IMR-90 (cell line): ENCODE data around the gene RAB37. TPM values are rescaled to one million over a fixed set of nuclear protein-coding genes. Genes with fewer than 3 reads are reported as not detected.

ENCODE experiments used
- ATAC-seq: fragments of 200-7000 bp; cut with Tn5 transposase; 2 replicates; pipeline ENCODE4 v1.9.1; 2020; ENCODE audit warnings: low read depth, mild to moderate bottlenecking, moderate library complexity
- BruUV-seq: library from RNA; stranded (reverse); fragments of 400-500 nt; replicated peaks from 2 replicates; lab custom pipeline; 2021; lab: Mats Ljungman, UMichigan
- CTCF ChIA-PET: fragments of 300-600 bp; formaldehyde crosslinking; extraction: SDS; loops from one replicate; lab custom pipeline; 2021; ENCODE audit warnings: antibody characterized with exemption; lab: Yijun Ruan, JAX
- POLR2A ChIA-PET: fragments of 300-600 bp; sonication (Branson Sonifier 250); formaldehyde crosslinking; loops from one replicate; lab custom pipeline; 2022; ENCODE audit warnings: antibody characterized with exemption; ENCODE audit not compliant: unreplicated experiment; lab: Charles Lee
- DNase-seq: peaks from one replicate; pipeline ENCODE4 v3.0.0; 2013
- H2AFZ ChIP-seq: replicated peaks from 2 replicates; pipeline ENCODE3; 2013; ENCODE audit warnings: low read length, mild to moderate bottlenecking; ENCODE audit not compliant: poor library complexity
- H2AK5ac ChIP-seq: 2 replicates; pipeline ENCODE4 v1.6.1; 2013; ENCODE audit warnings: low read depth, low read length, inconsistent platforms
- H2AK9ac ChIP-seq: replicated peaks from 2 replicates; pipeline ENCODE3; 2013; ENCODE audit warnings: mild to moderate bottlenecking, low read depth, low read length, moderate library complexity; ENCODE audit not compliant: poor library complexity
- H2BK120ac ChIP-seq: 2 replicates; pipeline ENCODE4 v1.6.1; 2013; ENCODE audit warnings: low read depth, low read length, inconsistent platforms
- H2BK15ac ChIP-seq: 3 replicates; pipeline ENCODE4 v1.6.1; 2013; ENCODE audit warnings: low read depth, low read length, inconsistent platforms
- H2BK20ac ChIP-seq: 2 replicates; pipeline ENCODE4 v1.6.1; 2013; ENCODE audit warnings: low read depth, mild to moderate bottlenecking, inconsistent platforms, low read length, moderate library complexity
- H2BK5ac ChIP-seq: 2 replicates; pipeline ENCODE4 v1.6.1; 2013; ENCODE audit warnings: mild to moderate bottlenecking, low read depth, low read length, inconsistent platforms; ENCODE audit not compliant: poor library complexity, severe bottlenecking
- H3K14ac ChIP-seq: replicated peaks from 2 replicates; pipeline ENCODE4 v1.6.1; 2013; ENCODE audit warnings: low read depth, low read length, inconsistent platforms
- H3K18ac ChIP-seq: 2 replicates; pipeline ENCODE4 v1.6.1; 2013; ENCODE audit warnings: low read depth, low read length, control low read depth
- H3K23ac ChIP-seq: 2 replicates; pipeline ENCODE4 v1.6.1; 2013; ENCODE audit warnings: low read depth, low read length, inconsistent platforms
- H3K27ac ChIP-seq: 2 replicates; pipeline ENCODE4 v1.5.1; 2013; ENCODE audit warnings: mild to moderate bottlenecking, control low read depth, low read length; ENCODE audit not compliant: insufficient read depth
- H3K27me3 ChIP-seq: 2 replicates; pipeline ENCODE4 v1.6.1; 2013; ENCODE audit warnings: low read length; ENCODE audit not compliant: control insufficient read depth, insufficient read depth
- H3K36me3 ChIP-seq: 2 replicates; pipeline ENCODE4 v1.6.1; 2013; ENCODE audit warnings: low read length, mixed read lengths; ENCODE audit not compliant: control insufficient read depth, insufficient read depth
- H3K4ac ChIP-seq: 2 replicates; pipeline ENCODE4 v1.6.1; 2013; ENCODE audit warnings: low read depth, low read length, inconsistent platforms
- H3K4me1 ChIP-seq: 2 replicates; pipeline ENCODE4 v1.6.1; 2013; ENCODE audit warnings: low read length, mixed read lengths; ENCODE audit not compliant: control insufficient read depth, insufficient read depth
- H3K4me2 ChIP-seq: 2 replicates; pipeline ENCODE4 v1.6.1; 2013; ENCODE audit warnings: low read depth, mild to moderate bottlenecking, control low read depth, low read length, moderate library complexity
- H3K4me3 ChIP-seq: 2 replicates; pipeline ENCODE4 v1.5.1; 2013; ENCODE audit warnings: low read depth, mild to moderate bottlenecking, control low read depth, low read length, moderate library complexity; ENCODE audit not compliant: insufficient read depth
- H3K56ac ChIP-seq: 2 replicates; pipeline ENCODE4 v1.6.1; 2013; ENCODE audit warnings: low read length, inconsistent platforms; ENCODE audit not compliant: insufficient read depth; ENCODE audit errors: extremely low read depth
- H3K79me1 ChIP-seq, 2 experiments: 2 replicates each; pipeline ENCODE4 v1.6.1; 2013; ENCODE audit warnings: low read length in 2 of 2, inconsistent platforms in 1 of 2, low read depth in 1 of 2
- H3K9ac ChIP-seq: 2 replicates; pipeline ENCODE4 v1.6.1; 2013; ENCODE audit warnings: low read depth, low read length, control low read depth
- H3K9me1 ChIP-seq: 2 replicates; pipeline ENCODE4 v1.6.1; 2013; ENCODE audit warnings: low read length, inconsistent platforms; ENCODE audit not compliant: insufficient read depth
- H3K9me3 ChIP-seq: 2 replicates; pipeline ENCODE4 v1.6.1; 2013; ENCODE audit warnings: low read length; ENCODE audit not compliant: control insufficient read depth, insufficient read depth
- H4K20me1 ChIP-seq: 2 replicates; pipeline ENCODE4 v1.6.1; 2013; ENCODE audit warnings: low read length, inconsistent platforms; ENCODE audit not compliant: insufficient read depth
- H4K5ac ChIP-seq: 2 replicates; pipeline ENCODE4 v1.6.1; 2013; ENCODE audit warnings: mild to moderate bottlenecking, low read depth, low read length, control low read depth
- H4K8ac ChIP-seq, 2 experiments: 2 replicates each; pipeline ENCODE4 v1.6.1; 2013; ENCODE audit warnings: low read depth in 2 of 2, low read length in 2 of 2, control low read depth in 1 of 2, inconsistent platforms in 1 of 2
- H4K91ac ChIP-seq: 2 replicates; pipeline ENCODE4 v1.6.1; 2013; ENCODE audit warnings: low read depth, low read length, inconsistent platforms; ENCODE audit not compliant: insufficient read depth
- MAFK ChIP-seq: IDR thresholded peaks from 2 replicates; pipeline ENCODE4 v1.6.1; 2012; ENCODE audit warnings: low read depth, low read length, improper control_type of control experiment
- MAZ ChIP-seq: IDR thresholded peaks from 2 replicates; pipeline ENCODE4 v1.6.1; 2012; ENCODE audit warnings: low read depth, mild to moderate bottlenecking, low read length, improper control_type of control experiment, moderate library complexity, borderline replicate concordance
- POLR2A ChIP-seq: IDR thresholded peaks from 2 replicates; pipeline ENCODE4 v1.6.1; 2012; ENCODE audit warnings: mild to moderate bottlenecking, low read depth, low read length
- WGBS, 2 experiments: methylation state at CpG; one replicate each; pipeline versions ENCODE4 v1.1.5 to v1.1.7; 2013; ENCODE audit warnings: missing lambda C conversion rate in 2 of 2; ENCODE audit not compliant: insufficient read length in 1 of 2; ENCODE audit errors: extremely low coverage in 2 of 2; 5-methylcytosine and 5-hydroxymethylcytosine counted together
- dilution Hi-C: fragments of 300-500 bp; cut with HindIII; formaldehyde crosslinking; loops from one replicate; pipeline ENCODE4 v1.14.3; 2018; ENCODE audit warnings: low sequenced_read_pairs; ENCODE audit not compliant: unreplicated experiment
- in situ Hi-C: fragments of 300-500 bp; cut with MboI; formaldehyde crosslinking; loops from 3 replicates; pipeline ENCODE4 v1.14.3; 2019; ENCODE audit warnings: low sequenced_read_pairs, inconsistent platforms, mixed read lengths
- intact Hi-C: fragments of 100-400 bp; cut with micrococcal nuclease; formaldehyde crosslinking; loops from 2 replicates; pipeline ENCODE4 v1.10.0; 2022
- polyA plus RNA-seq, 3 experiments: library from polyadenylated mRNA; depleted of rRNA; stranded (reverse); fragments of >200 nt; gene quantifications; 2 replicates each; pipeline ENCODE4 v1.2.3, GENCODE V29; 2012; ENCODE audit warnings: low replicate concordance in 1 of 3
- total RNA-seq: library from RNA; depleted of rRNA; stranded (reverse); fragments of >200 nt; gene quantifications from 2 replicates; pipeline ENCODE4 v1.2.3, GENCODE V29; 2012
- TF ChIP-seq, protein P1 (sequence below): conservative IDR thresholded peaks from 2 replicates; pipeline ENCODE4 v1.5.1; 2012; ENCODE audit warnings: mild to moderate bottlenecking, low read depth, low read length, improper control_type of control experiment
- TF ChIP-seq, protein P2 (sequence below): fragments of 150-350 bp; IDR thresholded peaks from 2 replicates; pipeline ENCODE4 v1.6.1; 2016; ENCODE audit warnings: low read depth, mild to moderate bottlenecking, low read length, moderate library complexity, borderline replicate concordance

Gene RAB37
- total and polyA plus RNA-seq, 2 of the 4 experiments (the other 2 are of a cell fraction): 0.19 TPM; not detected in 1

DNA sequence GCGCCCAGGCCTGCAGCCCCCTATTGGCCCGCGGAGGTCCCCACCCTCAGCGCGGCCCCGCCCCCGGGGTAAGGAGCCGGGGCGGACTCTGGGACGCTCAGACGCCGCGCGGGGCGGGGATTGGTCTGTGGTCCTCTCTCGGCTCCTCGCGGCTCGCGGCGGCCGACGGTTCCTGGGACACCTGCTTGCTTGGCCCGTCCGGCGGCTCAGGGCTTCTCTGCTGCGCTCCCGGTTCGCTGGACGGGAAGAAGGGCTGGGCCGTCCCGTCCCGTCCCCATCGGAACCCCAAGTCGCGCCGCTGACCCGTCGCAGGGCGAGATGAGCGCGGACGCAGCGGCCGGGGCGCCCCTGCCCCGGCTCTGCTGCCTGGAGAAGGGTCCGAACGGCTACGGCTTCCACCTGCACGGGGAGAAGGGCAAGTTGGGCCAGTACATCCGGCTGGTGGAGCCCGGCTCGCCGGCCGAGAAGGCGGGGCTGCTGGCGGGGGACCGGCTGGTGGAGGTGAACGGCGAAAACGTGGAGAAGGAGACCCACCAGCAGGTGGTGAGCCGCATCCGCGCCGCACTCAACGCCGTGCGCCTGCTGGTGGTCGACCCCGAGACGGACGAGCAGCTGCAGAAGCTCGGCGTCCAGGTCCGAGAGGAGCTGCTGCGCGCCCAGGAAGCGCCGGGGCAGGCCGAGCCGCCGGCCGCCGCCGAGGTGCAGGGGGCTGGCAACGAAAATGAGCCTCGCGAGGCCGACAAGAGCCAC, 11.6 kb downstream of the RAB37 start, which contains the start of gene NHERF1:
Gene NHERF1 (plus strand): TSS at position 100 of the 750 bp plus-strand sequence. CDS start 219 bp downstream, at position 319.
- H3K4me1 ChIP-seq: peaks cover 8% of the 10 kb centered on the region; the same call in 1 of the 2 replicates
- H3K4me3 ChIP-seq: peak within 1 kb of the TSS; percentile 87
- H4K5ac ChIP-seq: no peak within 1 kb of the TSS
- H2BK120ac ChIP-seq: no peak within 1 kb of the TSS
- peak within 1 kb of the TSS; percentile 97 for H2AFZ ChIP-seq
- TSS peak; percentile 76 for BruUV-seq
- WGBS, 2 experiments: 0% methylated on average over 66 of the region's 90 CpGs; no CpG with 5 or more reads in 1 of the 2 experiments
- H3K79me1 ChIP-seq: peaks cover 6 to 22% of the 10 kb centered on the region in 2 experiments
- no peak within 1 kb of the TSS for H3K56ac ChIP-seq
- in situ Hi-C loops (loop anchor here (10.0 kb wide), 1 partner anchor 206 kb away; no protein-coding TSS in a partner anchor), intact Hi-C loops (loop anchor here (2.0 to 5.0 kb wide), 2 partner anchors 18 to 94 kb away; no protein-coding TSS in a partner anchor), dilution Hi-C loops (no loop called here)
- H3K9me3 ChIP-seq: no peaks in the 10 kb centered on the region
- no peaks in the 10 kb centered on the region for H3K27me3 ChIP-seq
- H3K9ac ChIP-seq: peak within 1 kb of the TSS; percentile 56; the same call in 1 of the 2 replicates
- no peak within 1 kb of the TSS for H3K23ac ChIP-seq
- no peak within 1 kb of the TSS for H2BK15ac ChIP-seq
- H4K8ac ChIP-seq: peak within 1 kb of the TSS; percentile 57 to 58; a peak in 2 of 4 replicates
- no peaks in the 10 kb centered on the region for H3K36me3 ChIP-seq
- ChIA-PET POLR2A (no interaction called here), CTCF (no interaction called here)
- H3K27ac ChIP-seq: no peak within 1 kb of the TSS; the same call in 1 of the 2 replicates
- no peak within 1 kb of the TSS; the same call in 1 of the 2 replicates for H4K91ac ChIP-seq
- H3K9me1 ChIP-seq: peaks cover 3% of the 10 kb centered on the region
- H3K18ac ChIP-seq: no peak within 1 kb of the TSS
- H2BK5ac ChIP-seq: no peak within 1 kb of the TSS
- peak within 1 kb of the TSS; percentile 83 for H3K4me2 ChIP-seq
- DNase-seq: peak; percentile 82
- no peak within 1 kb of the TSS for H2BK20ac ChIP-seq
- peaks cover 4% of the 10 kb centered on the region; the same call in 1 of the 2 replicates for H4K20me1 ChIP-seq
- peak within 1 kb of the TSS; percentile 78 for H2AK9ac ChIP-seq
- TF ChIP-seq MAZ (peak; percentile 84; the same call in 1 of the 2 replicates), POLR2A (peak; percentile 91), MAFK (no peak)
- TF ChIP-seq, protein P1, sequence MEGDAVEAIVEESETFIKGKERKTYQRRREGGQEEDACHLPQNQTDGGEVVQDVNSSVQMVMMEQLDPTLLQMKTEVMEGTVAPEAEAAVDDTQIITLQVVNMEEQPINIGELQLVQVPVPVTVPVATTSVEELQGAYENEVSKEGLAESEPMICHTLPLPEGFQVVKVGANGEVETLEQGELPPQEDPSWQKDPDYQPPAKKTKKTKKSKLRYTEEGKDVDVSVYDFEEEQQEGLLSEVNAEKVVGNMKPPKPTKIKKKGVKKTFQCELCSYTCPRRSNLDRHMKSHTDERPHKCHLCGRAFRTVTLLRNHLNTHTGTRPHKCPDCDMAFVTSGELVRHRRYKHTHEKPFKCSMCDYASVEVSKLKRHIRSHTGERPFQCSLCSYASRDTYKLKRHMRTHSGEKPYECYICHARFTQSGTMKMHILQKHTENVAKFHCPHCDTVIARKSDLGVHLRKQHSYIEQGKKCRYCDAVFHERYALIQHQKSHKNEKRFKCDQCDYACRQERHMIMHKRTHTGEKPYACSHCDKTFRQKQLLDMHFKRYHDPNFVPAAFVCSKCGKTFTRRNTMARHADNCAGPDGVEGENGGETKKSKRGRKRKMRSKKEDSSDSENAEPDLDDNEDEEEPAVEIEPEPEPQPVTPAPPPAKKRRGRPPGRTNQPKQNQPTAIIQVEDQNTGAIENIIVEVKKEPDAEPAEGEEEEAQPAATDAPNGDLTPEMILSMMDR: 0 out of 2 replicates have a peak, but pooled peaks have one; percentile 8
- TF ChIP-seq, protein P2, sequence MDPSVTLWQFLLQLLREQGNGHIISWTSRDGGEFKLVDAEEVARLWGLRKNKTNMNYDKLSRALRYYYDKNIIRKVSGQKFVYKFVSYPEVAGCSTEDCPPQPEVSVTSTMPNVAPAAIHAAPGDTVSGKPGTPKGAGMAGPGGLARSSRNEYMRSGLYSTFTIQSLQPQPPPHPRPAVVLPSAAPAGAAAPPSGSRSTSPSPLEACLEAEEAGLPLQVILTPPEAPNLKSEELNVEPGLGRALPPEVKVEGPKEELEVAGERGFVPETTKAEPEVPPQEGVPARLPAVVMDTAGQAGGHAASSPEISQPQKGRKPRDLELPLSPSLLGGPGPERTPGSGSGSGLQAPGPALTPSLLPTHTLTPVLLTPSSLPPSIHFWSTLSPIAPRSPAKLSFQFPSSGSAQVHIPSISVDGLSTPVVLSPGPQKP: no peak
- peak within 1 kb of the TSS; percentile 19 for H3K4ac ChIP-seq
- no peak within 1 kb of the TSS; the same call in 1 of the 2 replicates for H3K14ac ChIP-seq
- peak; percentile 99 for ATAC-seq
- H2AK5ac ChIP-seq: no peak within 1 kb of the TSS; the same call in 1 of the 2 replicates
